Measurements from ENCODE around the gene MPPED2.

The MPPED2 gene

GRCh38 chr11:30393012-30393411, 193.1 kb downstream of the MPPED2 start:
- no peak for DNase-seq (ENCODE audit: low spot score)
- TF ChIP-seq CTCF (IDR thresholded peaks at IDR 0.05; ENCODE audit: extremely low read depth, insufficient read depth, missing control alignments): no peak
- in situ Hi-C loops (cut with MboI; ENCODE audit: low pct_unique_long_range_greater_than_20kb, low sequenced_read_pairs, unreplicated experiment): no loop called here

GRCh38 chr11:30392221-30392784, 193.8 kb downstream of the MPPED2 start:
- no peak for DNase-seq (ENCODE audit: low spot score)
- in situ Hi-C loops (cut with MboI; ENCODE audit: low pct_unique_long_range_greater_than_20kb, low sequenced_read_pairs, unreplicated experiment): no loop called here
- TF ChIP-seq CTCF (IDR thresholded peaks at IDR 0.05; ENCODE audit: extremely low read depth, insufficient read depth, missing control alignments): no peak

GRCh38 chr11:30388957-30389356, 197.2 kb downstream of the MPPED2 start:
- no peak for TF ChIP-seq CTCF (IDR thresholded peaks at IDR 0.05; ENCODE audit: extremely low read depth, insufficient read depth, missing control alignments)
- in situ Hi-C loops (cut with MboI; ENCODE audit: low pct_unique_long_range_greater_than_20kb, low sequenced_read_pairs, unreplicated experiment): no loop called here
- no peak for DNase-seq (ENCODE audit: low spot score)

- no peak for TF ChIP-seq CTCF (IDR thresholded peaks at IDR 0.05; ENCODE audit: extremely low read depth, insufficient read depth, missing control alignments)
- in situ Hi-C loops (cut with MboI; ENCODE audit: low pct_unique_long_range_greater_than_20kb, low sequenced_read_pairs, unreplicated experiment): no loop called here
- no peak for DNase-seq (ENCODE audit: low spot score)
Measured at GRCh38 chr11:30387891-30388861, 198.0 kb downstream of the MPPED2 start.

- no peak for DNase-seq (ENCODE audit: low spot score)
- TF ChIP-seq CTCF (IDR thresholded peaks at IDR 0.05; ENCODE audit: extremely low read depth, insufficient read depth, missing control alignments): no peak
- in situ Hi-C loops (cut with MboI; ENCODE audit: low pct_unique_long_range_greater_than_20kb, low sequenced_read_pairs, unreplicated experiment): no loop called here
Measured at GRCh38 chr11:30381879-30382278, 204.3 kb downstream of the MPPED2 start.

GRCh38 chr11:30380846-30381245, 205.3 kb downstream of the MPPED2 start:
- no peak for DNase-seq (ENCODE audit: low spot score)
- in situ Hi-C loops (cut with MboI; ENCODE audit: low pct_unique_long_range_greater_than_20kb, low sequenced_read_pairs, unreplicated experiment): no loop called here
- TF ChIP-seq CTCF (IDR thresholded peaks at IDR 0.05; ENCODE audit: extremely low read depth, insufficient read depth, missing control alignments): no peak

Data from GM13977 (cell line).